ENCODE results near the gene KRT14. TPM values are rescaled to one million over a fixed set of nuclear protein-coding genes. Genes with fewer than 3 reads are reported as not detected.

Gene KRT14
- polyA plus RNA-seq, 3 donors, result not detected

DNA sequence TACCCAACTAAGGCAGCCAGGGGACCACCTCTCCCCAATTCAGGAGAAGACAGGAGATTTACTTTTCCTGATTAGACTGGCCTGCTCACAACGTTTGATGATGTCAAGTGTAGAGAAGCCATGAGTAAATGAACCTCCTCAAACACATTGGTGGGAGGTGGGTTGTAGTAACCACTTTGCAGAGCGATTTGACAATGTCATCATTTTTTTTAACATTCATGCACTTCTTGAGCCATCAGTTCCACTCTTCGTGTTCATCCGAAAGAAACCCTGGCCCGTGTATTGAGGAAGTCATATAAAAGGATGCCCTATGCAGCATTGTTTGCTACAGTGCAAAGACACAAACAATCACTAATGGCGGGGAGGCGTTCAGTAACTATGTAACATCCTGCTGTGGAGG is 53.1 kb downstream of the KRT14 start:
- Histone ChIP-seq H3K79me2 (ENCODE audit: insufficient read depth, low read length) (no peaks in the 10 kb centered on the region), H3K9me3 (replicated peaks in 1 of 2; ENCODE audit: control insufficient read depth in 1 of 2, insufficient read depth in 1 of 2, low read length in 2 of 2) (no peaks in the 10 kb centered on the region), H3K27ac (ENCODE audit: low read depth in 1 of 2, low read length in 2 of 2) (no peak overlapping the region), H3K36me3 (replicated peaks in 1 of 2; ENCODE audit: control insufficient read depth in 1 of 2, insufficient read depth in 2 of 2, low read length in 2 of 2) (no peaks in the 10 kb centered on the region), H3K4me1 (ENCODE audit: control insufficient read depth in 1 of 2, insufficient read depth in 2 of 2, low read length in 2 of 2) (no peaks in the 10 kb centered on the region), H3K4me2 (replicated peaks; ENCODE audit: extremely low read depth, low read length, poor library complexity, severe bottlenecking) (no peak overlapping the region), H4K20me1 (ENCODE audit: insufficient read depth, low read length) (no peaks in the 10 kb centered on the region), H3K4me3 (replicated peaks in 1 of 3; ENCODE audit: low read depth in 2 of 3, low read length in 3 of 3) (no peak overlapping the region), H3K9ac (ENCODE audit: insufficient read depth, low read length, poor library complexity, severe bottlenecking) (no peak overlapping the region), H2AFZ (ENCODE audit: insufficient read depth, low read depth, low read length, poor library complexity, severe bottlenecking) (no peak overlapping the region), H3K27me3 (ENCODE audit: control insufficient read depth in 2 of 2, insufficient read depth in 2 of 2, low read length in 2 of 2) (peaks cover 22 to 37% of the 10 kb centered on the region in 2 donors)
- Mint-ChIP-seq H3K27me3 (ENCODE audit: low read depth in 3 of 3) (peaks cover 37 to 71% (median 50%) of the 10 kb centered on the region in 3 donors), H3K9me3 (peaks cover 0 to 10% (median 3%) of the 10 kb centered on the region in 7 donors), H3K4me1 (peaks cover 7% of the 10 kb centered on the region), H3K4me3 (no peak overlapping the region), H3K36me3 (no peaks in the 10 kb centered on the region), H3K27ac (no peak overlapping the region)
- WGBS (ENCODE audit: insufficient coverage), result no CpG with 5 or more reads among the region's 7 CpGs
- no peak for DNase-seq
- no peak for TF ChIP-seq CTCF (IDR thresholded peaks at IDR 0.05)
- intact Hi-C loops (cut with micrococcal nuclease), result no loop called here

GRCh38 chr17:41532947-41533570 is 53.6 kb downstream of the KRT14 start:
- peaks cover 0 to 5% of the 10 kb centered on the region in 2 donors for H3K9me3 ChIP-seq (replicated peaks in 1 of 2; ENCODE audit: control insufficient read depth in 1 of 2, insufficient read depth in 1 of 2, low read length in 2 of 2)
- H3K4me3 Mint-ChIP-seq, result no peak overlapping the region
- intact Hi-C loops (cut with micrococcal nuclease), result no loop called here
- no peak overlapping the region for H3K27ac ChIP-seq (ENCODE audit: low read depth in 1 of 2, low read length in 2 of 2)
- no peak overlapping the region for H2AFZ ChIP-seq (ENCODE audit: insufficient read depth, low read depth, low read length, poor library complexity, severe bottlenecking)
- no peaks in the 10 kb centered on the region for H3K36me3 ChIP-seq (replicated peaks in 1 of 2; ENCODE audit: control insufficient read depth in 1 of 2, insufficient read depth in 2 of 2, low read length in 2 of 2)
- 94% methylated on average over 4 of the region's 9 CpGs for WGBS (ENCODE audit: insufficient coverage)
- H3K4me1 Mint-ChIP-seq, result peaks cover 10% of the 10 kb centered on the region
- H3K27ac Mint-ChIP-seq, result peak overlapping the region in 2 of 7 donors; percentile 24 to 68
- H3K36me3 Mint-ChIP-seq, result peaks cover 2 to 3% of the 10 kb centered on the region in 2 donors
- no peak for TF ChIP-seq CTCF (IDR thresholded peaks at IDR 0.05)
- no peak overlapping the region for H3K4me2 ChIP-seq (replicated peaks; ENCODE audit: extremely low read depth, low read length, poor library complexity, severe bottlenecking)
- peaks cover 0 to 12% (median 5%) of the 10 kb centered on the region in 7 donors for H3K9me3 Mint-ChIP-seq
- H3K79me2 ChIP-seq (ENCODE audit: insufficient read depth, low read length), result no peaks in the 10 kb centered on the region
- H3K27me3 Mint-ChIP-seq (ENCODE audit: low read depth in 3 of 3), result peaks cover 41 to 76% (median 56%) of the 10 kb centered on the region in 3 donors
- H4K20me1 ChIP-seq (ENCODE audit: insufficient read depth, low read length), result no peaks in the 10 kb centered on the region
- no peak overlapping the region for H3K4me3 ChIP-seq (replicated peaks in 1 of 3; ENCODE audit: low read depth in 2 of 3, low read length in 3 of 3)
- H3K27me3 ChIP-seq (ENCODE audit: control insufficient read depth in 2 of 2, insufficient read depth in 2 of 2, low read length in 2 of 2), result peaks cover 28 to 43% of the 10 kb centered on the region in 2 donors
- no peak for DNase-seq
- H3K4me1 ChIP-seq (ENCODE audit: control insufficient read depth in 1 of 2, insufficient read depth in 2 of 2, low read length in 2 of 2), result peaks cover 2% of the 10 kb centered on the region in 2 donors
- no peak overlapping the region for H3K9ac ChIP-seq (ENCODE audit: insufficient read depth, low read length, poor library complexity, severe bottlenecking)

Other genes with a start within 250 kb of the KRT14 start
- gene KRT33A, start 236.1 kb downstream of the KRT14 start, polyA plus RNA-seq, result not detected
- not detected for gene KRT33B, start 217.1 kb downstream of the KRT14 start, polyA plus RNA-seq
- gene KRT34, start 204.6 kb downstream of the KRT14 start, polyA plus RNA-seq, result not detected
- not detected for gene KRT31, start 189.3 kb downstream of the KRT14 start, polyA plus RNA-seq
- gene KRT37, start 162.3 kb downstream of the KRT14 start, polyA plus RNA-seq, result not detected
- not detected for gene KRT38, start 145.9 kb downstream of the KRT14 start, polyA plus RNA-seq
- gene KRT32, start 119.5 kb downstream of the KRT14 start, polyA plus RNA-seq, result not detected
- gene KRT35, start 105.7 kb downstream of the KRT14 start, polyA plus RNA-seq, result not detected
- under 1 TPM; 0.24 to 0.87 (median 0.25) TPM for gene KRT36, start 97.0 kb downstream of the KRT14 start, polyA plus RNA-seq
- gene KRT13, start 81.3 kb downstream of the KRT14 start, polyA plus RNA-seq, result not detected
- under 1 TPM in 1 of 3 donors, not detected in 2; 0.03 TPM for gene KRT15, start 68.0 kb downstream of the KRT14 start, polyA plus RNA-seq
- gene KRT19, start 58.6 kb downstream of the KRT14 start, polyA plus RNA-seq, result not detected
- gene KRT9, start 14.8 kb downstream of the KRT14 start, polyA plus RNA-seq, result not detected
- not detected for gene KRT16, start 25.9 kb upstream of the KRT14 start, polyA plus RNA-seq
- gene KRT17, start 37.7 kb upstream of the KRT14 start, polyA plus RNA-seq, result under 1 TPM in 1 of 3 donors, not detected in 2; 0.49 TPM
- 1,000 to 10,000 TPM; 1,176 to 1,536 (median 1,425) TPM for gene EIF1, start 102.0 kb upstream of the KRT14 start, polyA plus RNA-seq
- not detected for gene GAST, start 125.4 kb upstream of the KRT14 start, polyA plus RNA-seq
- not detected for gene HAP1, start 147.7 kb upstream of the KRT14 start, polyA plus RNA-seq
- 10 to 100 TPM; 14.0 to 22.1 (median 15.4) TPM for gene JUP, start 199.8 kb upstream of the KRT14 start, polyA plus RNA-seq
- gene P3H4, start 225.1 kb upstream of the KRT14 start, polyA plus RNA-seq, result under 1 TPM; 0.13 to 0.46 (median 0.16) TPM
- not detected for gene FKBP10, start 226.1 kb upstream of the KRT14 start, polyA plus RNA-seq
- gene NT5C3B, start 249.3 kb upstream of the KRT14 start, polyA plus RNA-seq, result 10 to 100 TPM; 11.5 to 14.2 (median 13.5) TPM